KMS-11 (cell line): ENCODE measurements around the gene SGCD.

Source experiments
- H2AFZ ChIP-seq: fragments of 200-600 bp; sonication (generic); 2 replicates; pipeline ENCODE4 v1.6.1; 2016; ENCODE audit warnings: antibody characterized with exemption, mixed run types, low read depth
- H3K27ac ChIP-seq: fragments of 200-600 bp; sonication (generic); 2 replicates; pipeline ENCODE4 v1.6.1; 2016; ENCODE audit warnings: mild to moderate bottlenecking, mixed run types
- H3K27me3 ChIP-seq: fragments of 200-600 bp; sonication (generic); 2 replicates; pipeline ENCODE4 v1.6.1; 2017; ENCODE audit warnings: mild to moderate bottlenecking, low read depth, mixed run types, moderate library complexity; ENCODE audit not compliant: insufficient read depth
- H3K36me3 ChIP-seq: fragments of 200-600 bp; sonication (generic); 2 replicates; pipeline ENCODE4 v1.6.1; 2017; ENCODE audit warnings: mild to moderate bottlenecking, mixed run types; ENCODE audit not compliant: insufficient read depth
- H3K4me1 ChIP-seq: fragments of 200-600 bp; sonication (generic); 2 replicates; pipeline ENCODE4 v1.6.1; 2016; ENCODE audit warnings: mild to moderate bottlenecking, low read depth, mixed run types; ENCODE audit not compliant: poor library complexity, severe bottlenecking
- H3K4me2 ChIP-seq: fragments of 200-600 bp; sonication (generic); 2 replicates; pipeline ENCODE4 v1.7.0; 2016; ENCODE audit warnings: mild to moderate bottlenecking, mixed run types
- H3K4me3 ChIP-seq: fragments of 200-600 bp; sonication (generic); IDR thresholded peaks from 2 replicates; pipeline ENCODE4 v1.6.1; 2017; ENCODE audit warnings: low read depth, low read length, mixed read lengths; ENCODE audit not compliant: insufficient read depth
- H3K79me2 ChIP-seq: fragments of 200-600 bp; sonication (generic); 2 replicates; pipeline ENCODE4 v1.6.1; 2016; ENCODE audit warnings: low read depth, mixed run types; ENCODE audit not compliant: insufficient read depth
- H3K9ac ChIP-seq: fragments of 200-600 bp; sonication (generic); 2 replicates; pipeline ENCODE4 v1.6.1; 2016; ENCODE audit warnings: mild to moderate bottlenecking, mixed run types
- H4K20me1 ChIP-seq: fragments of 200-600 bp; sonication (generic); 2 replicates; pipeline ENCODE4 v1.6.1; 2016; ENCODE audit warnings: mild to moderate bottlenecking, mixed run types; ENCODE audit not compliant: insufficient read depth
- TF ChIP-seq, protein P1 (sequence below): fragments of 200-600 bp; sonication (generic); conservative IDR thresholded peaks from 2 replicates; pipeline ENCODE4 v1.6.1; 2017; ENCODE audit warnings: low read depth, mild to moderate bottlenecking, antibody characterized with exemption, low read length, moderate library complexity, mixed read lengths

The SGCD gene

DNA sequence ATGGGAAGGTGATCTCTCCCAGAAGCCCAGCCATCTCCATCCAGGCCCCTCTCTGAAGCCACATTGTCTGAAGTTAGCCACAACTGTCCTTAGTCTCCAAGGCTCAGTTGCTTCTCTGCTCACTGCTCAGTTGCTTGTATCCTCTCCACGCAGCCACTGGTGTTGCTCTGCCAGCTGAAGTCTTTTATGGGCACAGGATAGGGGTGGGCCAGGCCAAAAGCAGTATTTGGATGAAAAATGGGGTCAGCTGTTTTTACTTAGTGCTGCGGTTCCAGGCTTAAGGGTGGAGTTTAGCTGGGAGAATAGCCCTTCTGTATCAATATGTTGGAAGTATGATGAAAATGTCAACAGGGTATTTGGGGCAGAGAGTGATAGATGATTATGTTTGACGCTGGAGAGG lies 354.3 kb downstream of the SGCD start:
- H3K36me3 ChIP-seq: no peaks in the 10 kb centered on the region

DNA sequence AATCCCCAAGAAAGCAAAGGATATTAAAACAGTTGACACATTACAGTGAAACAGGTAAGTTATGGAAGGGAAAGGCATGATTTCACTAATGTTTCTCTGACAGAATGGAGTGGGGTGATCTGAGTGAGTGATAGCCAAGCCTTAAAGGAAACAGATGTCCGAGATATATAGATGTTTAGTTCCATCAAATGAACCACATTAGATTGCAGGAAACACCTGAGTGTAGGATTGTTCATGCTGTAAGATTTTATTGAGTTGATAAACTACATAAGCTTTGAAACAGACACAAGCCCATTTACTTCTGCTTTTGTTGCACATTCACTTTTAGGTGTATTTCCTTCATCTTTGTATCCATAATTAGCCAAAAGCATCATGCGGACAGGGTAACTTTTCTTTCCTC lies 356.0 kb downstream of the SGCD start:
- no peak overlapping the region for H3K27ac ChIP-seq

More for the DNA sequence above, 354.3 kb downstream of the SGCD start:
- Histone ChIP-seq H3K27ac (no peak overlapping the region), H3K4me2 (no peak overlapping the region), H3K27me3 (no peaks in the 10 kb centered on the region), H3K4me3 (no peak overlapping the region), H3K4me1 (no peaks in the 10 kb centered on the region), H2AFZ (no peak overlapping the region), H3K9ac (no peak overlapping the region), H3K79me2 (no peaks in the 10 kb centered on the region), H4K20me1 (no peaks in the 10 kb centered on the region)
- TF ChIP-seq, protein P1, sequence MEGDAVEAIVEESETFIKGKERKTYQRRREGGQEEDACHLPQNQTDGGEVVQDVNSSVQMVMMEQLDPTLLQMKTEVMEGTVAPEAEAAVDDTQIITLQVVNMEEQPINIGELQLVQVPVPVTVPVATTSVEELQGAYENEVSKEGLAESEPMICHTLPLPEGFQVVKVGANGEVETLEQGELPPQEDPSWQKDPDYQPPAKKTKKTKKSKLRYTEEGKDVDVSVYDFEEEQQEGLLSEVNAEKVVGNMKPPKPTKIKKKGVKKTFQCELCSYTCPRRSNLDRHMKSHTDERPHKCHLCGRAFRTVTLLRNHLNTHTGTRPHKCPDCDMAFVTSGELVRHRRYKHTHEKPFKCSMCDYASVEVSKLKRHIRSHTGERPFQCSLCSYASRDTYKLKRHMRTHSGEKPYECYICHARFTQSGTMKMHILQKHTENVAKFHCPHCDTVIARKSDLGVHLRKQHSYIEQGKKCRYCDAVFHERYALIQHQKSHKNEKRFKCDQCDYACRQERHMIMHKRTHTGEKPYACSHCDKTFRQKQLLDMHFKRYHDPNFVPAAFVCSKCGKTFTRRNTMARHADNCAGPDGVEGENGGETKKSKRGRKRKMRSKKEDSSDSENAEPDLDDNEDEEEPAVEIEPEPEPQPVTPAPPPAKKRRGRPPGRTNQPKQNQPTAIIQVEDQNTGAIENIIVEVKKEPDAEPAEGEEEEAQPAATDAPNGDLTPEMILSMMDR: no peak

DNA sequence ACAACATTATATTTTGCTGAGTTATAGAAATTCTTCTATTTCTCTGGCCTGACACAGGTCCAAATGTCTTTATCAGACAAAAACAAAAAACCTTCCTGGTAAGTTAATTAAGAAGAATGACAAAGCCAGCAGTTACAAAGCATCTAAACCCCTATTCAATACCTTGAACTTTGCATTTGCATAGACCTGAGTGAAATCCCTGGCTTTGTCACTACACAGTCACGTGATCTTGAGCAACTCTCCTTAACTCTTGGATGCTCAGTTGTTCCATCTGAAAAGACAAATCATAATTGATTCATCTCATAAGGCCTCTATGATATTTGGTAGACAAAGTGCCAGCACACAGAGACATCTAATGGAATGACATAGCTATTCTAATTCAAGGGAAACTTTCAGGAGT lies 356.5 kb downstream of the SGCD start:
- Histone ChIP-seq H3K27ac (no peak overlapping the region), H3K4me1 (no peaks in the 10 kb centered on the region), H3K9ac (no peak overlapping the region), H3K27me3 (no peaks in the 10 kb centered on the region), H3K36me3 (no peaks in the 10 kb centered on the region), H3K4me2 (no peak overlapping the region), H3K4me3 (no peak overlapping the region), H2AFZ (no peak overlapping the region), H3K79me2 (no peaks in the 10 kb centered on the region), H4K20me1 (no peaks in the 10 kb centered on the region)
- TF ChIP-seq, protein P1: no peak

More for the DNA sequence above, 356.0 kb downstream of the SGCD start:
- Histone ChIP-seq H3K36me3 (no peaks in the 10 kb centered on the region), H3K4me1 (no peaks in the 10 kb centered on the region), H4K20me1 (no peaks in the 10 kb centered on the region), H3K27me3 (no peaks in the 10 kb centered on the region), H3K4me2 (no peak overlapping the region), H3K9ac (no peak overlapping the region), H2AFZ (no peak overlapping the region), H3K4me3 (no peak overlapping the region), H3K79me2 (no peaks in the 10 kb centered on the region)
- TF ChIP-seq, protein P1: no peak

DNA sequence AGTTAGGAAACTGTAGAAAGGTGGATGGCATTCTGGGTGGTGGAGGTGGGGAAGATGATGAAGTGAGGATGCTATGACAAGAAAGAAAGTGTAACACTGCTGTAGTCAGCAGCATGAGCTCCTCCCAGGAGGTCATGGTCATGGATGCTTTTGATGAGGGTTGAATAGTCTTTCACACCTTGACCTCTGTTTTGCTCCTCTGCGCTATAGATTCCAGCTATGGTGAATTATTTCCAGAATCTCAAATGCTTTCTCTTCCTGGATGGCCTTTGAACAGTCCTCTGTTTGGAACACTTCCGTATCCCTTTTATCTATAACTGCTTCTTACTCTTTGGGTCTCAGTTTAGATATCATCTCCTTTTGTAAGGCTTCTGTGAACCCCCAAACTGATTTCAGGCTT lies 357.3 kb downstream of the SGCD start:
- TF ChIP-seq, protein P1: no peak
- Histone ChIP-seq H3K4me1 (no peaks in the 10 kb centered on the region), H3K4me3 (no peak overlapping the region), H3K79me2 (no peaks in the 10 kb centered on the region), H3K9ac (no peak overlapping the region), H4K20me1 (no peaks in the 10 kb centered on the region), H3K27ac (no peak overlapping the region), H3K27me3 (no peaks in the 10 kb centered on the region), H2AFZ (no peak overlapping the region), H3K4me2 (no peak overlapping the region), H3K36me3 (no peaks in the 10 kb centered on the region)
